HG03139 (cell line): ENCODE results near the gene SPAG16.
"Not testable (repeated sequence)": the region's sequence is repeated elsewhere in the genome, so short reads cannot be mapped to it uniquely, and the experiment has no call there.

Experiments used
- ATAC-seq: cut with Tn5 transposase; IDR thresholded peaks from one replicate; pipeline ENCODE4 v1.9.1; 2021; ENCODE audit not compliant: unreplicated experiment

SPAG16 gene

GRCh38 chr2:213266421-213266820, 17.8 kb upstream of the SPAG16 start:
- ATAC-seq, result no peak

DNA sequence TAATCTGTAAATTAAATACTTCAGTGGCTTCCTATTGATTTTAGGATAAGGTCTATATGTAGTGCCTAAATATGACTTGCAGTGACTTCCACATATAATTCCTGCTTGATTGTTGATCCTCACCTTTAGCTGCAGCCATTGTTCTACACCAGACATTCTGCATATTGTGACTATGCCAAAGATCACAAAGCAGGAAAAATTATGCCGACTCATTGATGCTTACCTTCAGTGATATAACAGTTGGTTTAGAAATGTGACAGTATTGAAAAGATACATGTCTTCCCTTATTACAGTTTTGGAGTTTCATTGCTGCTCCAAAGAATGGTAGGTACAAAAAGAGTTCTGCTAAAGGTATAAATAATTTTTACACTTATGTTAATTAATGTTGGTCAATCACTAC, 12.3 kb upstream of the SPAG16 start:
- no peak for ATAC-seq

GRCh38 chr2:213274143-213274542, 10.1 kb upstream of the SPAG16 start:
- ATAC-seq, result no peak

- no peak for ATAC-seq
Measured at GRCh38 chr2:213275265-213275664, 9.0 kb upstream of the SPAG16 start.

DNA sequence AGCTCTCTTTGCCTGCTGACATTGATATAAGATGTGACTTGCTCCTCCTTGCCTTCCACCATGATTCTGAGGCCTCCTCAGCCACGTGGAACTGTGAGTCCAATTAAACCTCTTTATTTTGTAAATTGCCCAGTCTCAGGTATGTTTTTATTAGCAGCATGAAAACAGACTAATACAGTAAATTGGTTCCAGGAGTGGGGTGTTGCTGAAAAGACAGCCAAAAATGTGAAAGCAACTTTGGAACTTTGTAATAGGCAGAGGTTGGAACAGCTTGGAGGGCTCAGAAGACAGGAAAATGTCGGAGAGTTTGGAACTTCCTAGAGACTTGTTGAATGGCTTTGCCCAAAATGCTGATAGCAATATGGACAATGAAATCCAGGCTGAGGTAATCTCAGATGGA, 7.1 kb upstream of the SPAG16 start:
- ATAC-seq, result not testable (repeated sequence)

DNA sequence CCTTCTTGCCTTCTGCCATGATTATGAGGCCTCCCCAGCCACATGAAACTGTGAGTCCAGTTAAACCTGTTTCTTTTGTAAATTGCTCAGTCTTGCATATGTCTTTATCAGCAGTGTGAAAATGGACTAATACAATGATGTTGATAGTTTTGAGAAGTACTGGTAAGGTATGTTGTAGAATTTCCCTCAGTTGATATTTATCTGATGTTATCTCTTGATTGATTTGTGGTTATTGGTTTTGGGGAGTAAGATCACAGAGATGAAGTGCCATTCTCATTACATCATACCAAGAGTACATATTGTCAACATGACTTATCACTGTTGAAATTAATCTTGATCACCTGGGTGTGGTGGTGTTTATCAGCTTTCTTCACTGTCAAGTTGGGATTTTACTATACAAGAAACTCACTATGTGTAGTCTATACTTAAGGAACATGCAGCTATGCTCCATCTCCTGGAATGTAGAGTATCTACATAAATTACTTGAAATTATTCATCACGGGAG, 5.1 kb upstream of the SPAG16 start:
- no peak for ATAC-seq

- no peak for ATAC-seq
Measured at GRCh38 chr2:213279971-213280370, 4.3 kb upstream of the SPAG16 start.

DNA sequence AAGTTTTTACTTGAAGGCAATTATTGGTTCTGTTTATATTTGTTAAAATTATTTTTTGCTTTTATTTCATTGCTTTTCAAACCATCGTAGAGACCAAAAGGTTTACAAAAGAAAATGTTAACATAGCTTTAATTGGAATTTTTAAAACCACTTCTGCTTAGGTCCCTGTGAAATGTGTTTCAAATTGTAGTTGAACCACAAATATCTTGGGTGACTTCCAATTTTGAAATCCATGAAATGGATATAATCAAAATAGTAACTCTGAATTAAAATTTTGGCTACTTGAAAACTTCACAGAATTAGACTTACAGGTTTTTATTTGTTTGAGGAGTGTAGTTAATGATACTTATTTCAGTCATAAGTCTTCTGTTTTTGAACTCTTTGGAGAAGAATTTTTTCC, 3.1 kb upstream of the SPAG16 start:
- no peak for ATAC-seq

GRCh38 chr2:213285404-213285803, 1.1 kb downstream of the SPAG16 start:
- no peak for ATAC-seq

- ATAC-seq, result no peak
Measured at GRCh38 chr2:213286161-213286560, 1.9 kb downstream of the SPAG16 start.

DNA sequence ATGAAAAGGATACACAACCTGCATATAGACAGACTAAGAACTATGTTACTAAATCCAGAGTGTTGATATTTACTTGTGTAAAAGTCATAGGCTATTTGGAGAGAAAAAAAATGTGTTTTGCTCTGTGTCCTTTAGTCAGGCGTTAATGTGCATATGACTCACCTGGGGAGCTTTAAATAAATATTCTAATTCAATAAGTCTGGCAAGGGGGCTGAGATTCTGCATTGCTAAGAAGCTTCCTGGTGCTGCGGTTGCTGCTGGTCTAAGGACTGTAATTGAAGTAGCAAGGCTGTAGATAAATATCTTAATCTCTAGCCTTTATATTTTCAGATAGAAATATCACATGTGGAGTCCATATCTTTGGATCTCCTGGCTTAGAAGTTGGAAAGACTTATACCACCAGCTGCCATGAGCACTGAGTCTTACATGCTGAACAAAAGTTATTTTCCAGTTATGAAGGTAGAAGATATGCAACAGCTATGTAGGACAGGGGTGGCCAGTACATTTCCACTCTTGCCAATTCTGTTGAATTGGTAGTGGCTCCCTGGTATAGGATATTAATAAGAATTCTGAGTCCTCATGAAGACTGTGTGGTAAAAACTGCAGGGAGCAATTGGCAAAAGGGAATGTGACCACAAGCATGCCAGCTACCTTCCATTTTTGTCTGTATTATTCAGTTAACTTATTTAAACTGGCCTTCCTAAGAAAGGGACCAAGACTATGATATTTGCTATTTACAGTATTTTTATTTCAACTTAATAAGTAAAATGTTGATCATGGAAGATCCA, 4.8 kb downstream of the SPAG16 start:
- ATAC-seq, result no peak

GRCh38 chr2:213290501-213290900, 6.2 kb downstream of the SPAG16 start:
- no peak for ATAC-seq

- no peak for ATAC-seq
Measured at GRCh38 chr2:213296270-213296669, 12.0 kb downstream of the SPAG16 start.

DNA sequence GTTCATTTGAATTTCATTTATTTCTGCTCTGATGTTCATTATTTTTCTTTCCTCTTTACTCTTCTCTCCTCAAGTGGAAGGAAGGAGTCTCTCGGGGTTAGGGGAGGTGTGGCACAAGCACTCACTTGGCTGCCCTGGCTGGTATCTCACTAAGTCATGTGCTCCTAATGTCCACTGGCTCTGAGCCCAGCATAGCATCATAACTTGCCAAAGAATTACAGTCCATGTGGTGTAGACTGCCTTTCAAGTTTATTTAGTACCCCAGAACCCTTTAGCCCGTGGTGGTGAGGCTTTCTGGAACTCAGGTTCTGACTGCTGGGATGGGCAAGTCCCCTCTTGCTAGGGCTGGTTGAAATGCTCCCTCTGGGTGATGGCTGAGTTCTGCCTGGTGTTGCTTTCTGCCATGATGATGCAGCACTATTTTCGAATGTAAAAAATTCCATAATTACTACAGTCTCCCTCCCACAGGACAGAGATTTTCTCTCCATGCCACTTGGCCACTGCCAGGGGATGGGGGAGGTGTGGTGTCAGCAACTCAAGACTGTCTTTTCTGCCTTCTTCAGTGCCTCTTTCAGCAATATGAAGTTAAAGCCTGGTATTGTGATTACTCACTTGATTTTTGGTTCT, 22.2 kb downstream of the SPAG16 start:
- no peak for ATAC-seq

DNA sequence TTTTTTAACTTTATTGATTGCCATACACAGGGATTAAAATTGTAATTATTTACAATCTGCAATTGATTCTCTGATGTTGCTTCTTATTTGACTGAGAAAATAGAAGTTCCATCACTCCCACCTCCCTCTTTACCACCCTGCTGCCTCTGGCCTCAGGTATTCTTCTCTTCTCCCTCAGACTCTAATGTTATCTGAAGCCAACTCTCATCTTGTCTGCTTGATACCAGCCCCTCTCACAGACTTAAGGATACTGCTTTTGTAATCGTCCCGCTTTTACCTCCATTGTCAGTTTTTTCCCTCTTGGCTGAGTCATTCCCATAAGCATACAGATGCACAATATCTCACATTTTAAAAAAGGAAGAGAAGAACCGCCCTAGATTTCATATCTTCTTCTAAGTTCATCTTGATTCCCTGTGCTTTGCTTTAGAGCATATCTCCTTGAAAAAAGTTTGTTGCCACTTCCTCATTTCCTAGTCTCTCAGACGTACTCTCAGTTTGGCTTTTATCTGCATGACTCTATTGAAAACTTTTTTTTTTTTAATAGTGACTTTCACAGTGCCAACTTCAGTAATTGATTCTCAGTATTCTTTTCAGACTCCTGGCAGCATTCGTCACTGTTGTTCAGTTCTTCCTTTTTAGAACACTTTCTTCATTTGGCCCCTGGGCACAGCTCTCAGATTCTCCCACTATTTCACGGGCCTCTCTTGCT, 31.1 kb downstream of the SPAG16 start:
- peak; percentile 44 for ATAC-seq

DNA sequence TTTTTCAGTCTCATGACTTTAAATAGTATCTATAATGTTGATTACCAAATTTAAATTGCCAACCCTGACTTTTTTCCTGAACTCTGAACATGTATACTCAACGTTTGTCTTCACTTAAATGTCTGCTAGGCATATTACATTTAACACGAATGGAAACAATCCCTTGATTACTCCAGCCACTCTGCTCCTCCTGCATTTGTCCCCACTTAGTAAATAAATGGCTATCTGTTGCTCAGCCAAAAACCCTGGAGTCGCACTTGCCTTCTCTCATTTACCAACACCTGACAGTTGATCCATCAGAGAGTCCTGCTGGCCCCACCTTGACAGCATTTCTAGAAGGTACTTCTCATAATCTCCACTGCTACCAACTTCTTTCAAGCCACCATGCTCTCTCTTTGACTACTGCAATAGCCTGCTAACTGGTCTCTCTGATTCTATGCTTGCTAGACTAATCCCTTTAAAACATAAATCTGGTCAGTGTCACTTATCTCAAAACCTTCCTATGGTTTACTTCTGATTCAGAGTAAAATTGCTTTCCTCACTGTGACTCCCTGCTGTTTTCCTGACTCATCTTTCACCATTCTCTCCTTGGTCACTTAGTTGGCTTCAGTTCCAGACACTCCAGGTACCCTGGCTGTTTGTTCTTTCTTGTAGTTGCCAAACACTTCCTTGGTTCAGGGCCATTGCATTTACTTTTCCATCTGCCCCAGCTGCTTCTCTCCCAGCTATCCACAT, 31.9 kb downstream of the SPAG16 start:
- no peak for ATAC-seq

- no peak for ATAC-seq
Measured at GRCh38 chr2:213317929-213318328, 33.7 kb downstream of the SPAG16 start.

DNA sequence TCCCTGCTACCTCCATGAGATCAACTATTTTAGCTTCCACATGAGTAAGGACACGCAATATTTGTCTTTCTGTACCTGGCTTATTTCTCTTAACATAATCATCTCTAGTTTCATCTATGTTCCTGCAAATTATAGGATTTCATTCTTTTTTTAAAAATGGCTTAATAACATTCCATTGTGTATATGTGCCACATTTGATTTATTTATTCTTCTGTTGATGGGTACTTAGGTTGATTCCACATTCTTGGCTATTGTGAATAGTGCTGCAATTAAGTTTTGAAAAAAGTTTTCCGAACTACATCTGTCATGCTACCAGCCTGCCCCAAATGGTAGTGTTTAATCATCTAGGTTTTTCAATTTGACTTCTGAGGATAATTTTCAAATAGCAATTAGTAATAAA, 36.3 kb downstream of the SPAG16 start:
- no peak for ATAC-seq

DNA sequence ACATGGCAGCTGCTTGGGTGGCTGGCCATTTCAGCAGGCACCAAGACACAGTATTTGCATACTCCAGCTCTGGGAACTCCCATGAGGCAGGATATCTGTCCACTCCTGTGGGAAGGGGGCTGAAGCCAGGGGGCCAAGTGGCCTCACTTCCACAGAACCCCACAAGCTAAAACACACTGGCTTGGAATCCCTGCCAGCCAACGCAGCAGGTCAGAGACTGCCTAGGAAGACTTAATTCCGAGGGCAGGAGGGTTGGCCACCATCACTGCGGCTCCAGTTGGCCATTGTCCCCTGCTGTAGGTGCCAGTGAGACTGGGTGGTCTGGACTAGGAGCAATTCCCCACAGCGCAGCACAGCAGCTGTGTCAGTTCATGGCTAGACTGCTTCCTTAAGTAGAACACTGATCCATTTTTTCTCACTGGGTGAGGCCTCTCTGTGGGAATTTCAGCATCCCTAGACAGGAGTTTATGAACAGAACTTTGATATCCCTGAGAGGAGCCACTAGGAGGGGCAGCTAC, 52.0 kb downstream of the SPAG16 start:
- ATAC-seq, result no peak

- no peak for ATAC-seq
Measured at GRCh38 chr2:213353419-213353818, 69.2 kb downstream of the SPAG16 start.

- no peak for ATAC-seq
Measured at GRCh38 chr2:213376644-213377043, 92.4 kb downstream of the SPAG16 start.
